K562 (cell line): ENCODE measurements around the gene TRIM36. TPM values are rescaled to one million over a fixed set of nuclear protein-coding genes. Genes with fewer than 3 reads are reported as not detected.

Source experiments
- ATAC-seq: fragments of 200-7000 bp; cut with Tn5 transposase; 3 replicates; pipeline ENCODE4 v1.9.1; 2020; ENCODE audit warnings: moderate library complexity
- BruUV-seq: library from RNA; stranded (reverse); fragments of 400-500 nt; replicated peaks from 2 replicates; lab custom pipeline; 2021; lab: Mats Ljungman, UMichigan
- CTCF ChIA-PET: fragments of 300-600 bp; formaldehyde crosslinking; extraction: SDS; loops from one replicate; lab custom pipeline; 2021; ENCODE audit warnings: low intra/inter-chr PET ratio; lab: Yijun Ruan, JAX
- POLR2A ChIA-PET: fragments of 300-600, 350-650 bp; sonication (Branson Sonifier 250); formaldehyde crosslinking; extraction: SDS; loops from one replicate; lab custom pipeline; 2021; ENCODE audit warnings: antibody characterized with exemption, inconsistent platforms; lab: Yijun Ruan, JAX
- DNase-seq, 4 experiments: peaks; one replicate each; pipeline versions ENCODE4 v3.0.0 to v3.0.0-alpha.2; 2011 to 2018; ENCODE audit warnings: low spot score in 3 of 4, mixed read lengths in 3 of 4; ENCODE audit errors: extremely low read depth in 1 of 4
- FAIRE-seq: peaks from 2 replicates; lab custom pipeline; 2011; peaks lifted over from hg19 to GRCh38; lab: Jason Lieb, UNC
- H2AFZ ChIP-seq: 2 replicates; pipeline ENCODE4 v1.6.0; 2011; ENCODE audit warnings: low read depth, low read length, control low read depth, inconsistent platforms
- H3K27ac ChIP-seq: fragments of 200-600 bp; 3 replicates; pipeline ENCODE4 v1.8.0; 2011; ENCODE audit warnings: low read depth, mild to moderate bottlenecking, control low read depth, inconsistent platforms, low read length, moderate library complexity, mixed read lengths; ENCODE audit errors: extremely low read depth
- H3K27me3 ChIP-seq, 2 experiments: fragments of 300-600 bp in 1 of 2; 2 replicates in 1 of 2; 3 replicates in 1 of 2; pipeline versions ENCODE4 v1.6.0 to v1.8.0; 2011; ENCODE audit warnings: inconsistent platforms in 2 of 2, low read length in 2 of 2, mild to moderate bottlenecking in 1 of 2, mixed read lengths in 1 of 2, moderate library complexity in 1 of 2; ENCODE audit not compliant: control insufficient read depth in 2 of 2, insufficient read depth in 2 of 2
- H3K36me3 ChIP-seq: fragments of 300-600 bp; 3 replicates; pipeline ENCODE4 v1.8.0; 2011; ENCODE audit warnings: mild to moderate bottlenecking, low read length, inconsistent platforms; ENCODE audit not compliant: control insufficient read depth, insufficient read depth
- H3K4me1 ChIP-seq, 2 experiments: fragments of 200-600 bp in 1 of 2; replicated peaks in 1 of 2; 2 replicates in 1 of 2; 3 replicates in 1 of 2; pipeline versions ENCODE4 v1.5.1 to v1.8.0; 2011; ENCODE audit warnings: inconsistent platforms in 2 of 2, low read length in 2 of 2, mild to moderate bottlenecking in 1 of 2, mixed read lengths in 1 of 2, moderate library complexity in 1 of 2; ENCODE audit not compliant: control insufficient read depth in 2 of 2, insufficient read depth in 2 of 2
- H3K4me2 ChIP-seq: 2 replicates; pipeline ENCODE4 v1.6.1; 2011; ENCODE audit warnings: low read length, control low read depth, inconsistent platforms, mixed read lengths; ENCODE audit not compliant: insufficient read depth
- H3K4me3 ChIP-seq: fragments of 200-600 bp; sonication (generic), shearing (Covaris generic); 2 replicates; pipeline ENCODE4 v1.5.1; 2016; ENCODE audit warnings: control low read depth, inconsistent platforms
- H3K79me2 ChIP-seq: fragments of 200-600 bp; 3 replicates; pipeline ENCODE4 v1.8.0; 2011; ENCODE audit warnings: low read length, inconsistent platforms; ENCODE audit not compliant: control insufficient read depth, insufficient read depth
- H3K9ac ChIP-seq, 2 experiments: 2 replicates each; pipeline versions ENCODE4 v1.6.0 to v1.6.1; 2011; ENCODE audit warnings: low read depth in 2 of 2, low read length in 2 of 2, control low read depth in 1 of 2, inconsistent platforms in 1 of 2, mild to moderate bottlenecking in 1 of 2, mixed read lengths in 1 of 2; ENCODE audit not compliant: insufficient read depth in 1 of 2
- H3K9me1 ChIP-seq: one replicate; pipeline ENCODE4 v1.6.0; 2011; ENCODE audit warnings: inconsistent platforms, mild to moderate bottlenecking, low read length, moderate library complexity; ENCODE audit not compliant: control insufficient read depth, insufficient read depth
- H3K9me3 ChIP-seq: replicated peaks from 2 replicates; pipeline ENCODE4 v1.5.1; 2011; ENCODE audit warnings: low read depth, low read length, inconsistent platforms; ENCODE audit not compliant: control insufficient read depth, insufficient read depth
- H4K20me1 ChIP-seq: replicated peaks from 2 replicates; pipeline ENCODE4 v1.6.1; 2011; ENCODE audit warnings: low read length, inconsistent platforms, mixed read lengths; ENCODE audit not compliant: control insufficient read depth, insufficient read depth
- EWSR1 ChIP-seq: fragments of 450-650 bp; IDR thresholded peaks from 2 replicates; pipeline ENCODE4 v1.6.1; 2018; ENCODE audit warnings: borderline replicate concordance, mild to moderate bottlenecking, low read depth, moderate library complexity; ENCODE audit not compliant: partially characterized antibody
- FOS ChIP-seq: IDR thresholded peaks from 3 replicates; pipeline ENCODE4 v1.6.1; 2011; ENCODE audit not compliant: insufficient read length; ENCODE audit errors: extremely low read depth
- GTF2E2 ChIP-seq: fragments of 200-800 bp; sonication (Bioruptor generic); IDR thresholded peaks from 2 replicates; pipeline ENCODE4 v1.6.1; 2016; ENCODE audit warnings: missing genetic modification characterization, missing compliant biosample characterization
- HCFC1 ChIP-seq: IDR thresholded peaks from 2 replicates; pipeline ENCODE4 v1.6.1; 2012; ENCODE audit warnings: low read depth, low read length, improper control_type of control experiment
- KDM2B ChIP-seq: fragments of 250-450 bp; sonication (Bioruptor Pico); IDR thresholded peaks from 2 replicates; pipeline ENCODE4 v1.8.0; 2021; ENCODE audit warnings: mild to moderate bottlenecking, moderate library complexity
- KDM4B ChIP-seq, 2 experiments: fragments of 450-650 bp in 1 of 2; sonication (generic) in 1 of 2; IDR thresholded peaks; 2 replicates each; pipeline ENCODE4 v1.6.1; 2016 to 2017; ENCODE audit warnings: borderline replicate concordance in 2 of 2, antibody characterized with exemption in 1 of 2, low read depth in 1 of 2, mild to moderate bottlenecking in 1 of 2
- NKRF ChIP-seq: fragments of 450-650 bp; IDR thresholded peaks from 2 replicates; pipeline ENCODE4 v1.6.1; 2016; ENCODE audit warnings: borderline replicate concordance
- PML ChIP-seq: IDR thresholded peaks from 2 replicates; pipeline ENCODE4 v1.6.1; 2012; ENCODE audit warnings: low read length, inconsistent platforms
- SP1 ChIP-seq: sonication (generic); formaldehyde crosslinking; IDR thresholded peaks from 2 replicates; pipeline ENCODE4 v1.8.1; 2022; ENCODE audit warnings: mild to moderate bottlenecking, missing genetic modification reagents
- TFAM ChIP-seq: fragments of 250-450 bp; sonication (Bioruptor Pico); conservative IDR thresholded peaks from 2 replicates; pipeline ENCODE4 v1.5.0; 2021; ENCODE audit warnings: mild to moderate bottlenecking, moderate library complexity
- ZBED1 ChIP-seq: IDR thresholded peaks from 2 replicates; pipeline ENCODE4 v1.6.1; 2014
- ZNF23 ChIP-seq: fragments of 250-450 bp; sonication (Bioruptor Pico); IDR thresholded peaks from 2 replicates; pipeline ENCODE4 v1.4.0; 2020; ENCODE audit warnings: mild to moderate bottlenecking
- ZNF507 ChIP-seq: conservative IDR thresholded peaks from 2 replicates; pipeline ENCODE4 v1.6.1; 2017; ENCODE audit warnings: missing genetic modification characterization, missing compliant biosample characterization
- ZNF589 ChIP-seq: fragments of 200-800 bp; sonication (Bioruptor generic); IDR thresholded peaks from 2 replicates; pipeline ENCODE4 v1.6.1; 2016; ENCODE audit warnings: low read depth, missing genetic modification characterization, missing compliant biosample characterization
- ZNF644 ChIP-seq: fragments of 200-800 bp; sonication (Bioruptor generic); IDR thresholded peaks from 2 replicates; pipeline ENCODE4 v1.6.1; 2016; ENCODE audit warnings: low read depth, missing genetic modification characterization, missing compliant biosample characterization
- ZNF655 ChIP-seq: fragments of 250-450 bp; sonication (Bioruptor Pico); IDR thresholded peaks from 2 replicates; pipeline ENCODE4 v1.5.0; 2021
- ZNF75A ChIP-seq: fragments of 450-650 bp; formaldehyde crosslinking; IDR thresholded peaks from 2 replicates; pipeline ENCODE4 v1.4.0; 2020; ENCODE audit warnings: mild to moderate bottlenecking
- WGBS: fragments of 100-300 bp; shearing (Covaris generic); methylation state at CpG from one replicate; pipeline ENCODE4 v1.1.6; 2016; ENCODE audit warnings: low coverage, mixed read lengths; ENCODE audit not compliant: insufficient coverage; ENCODE audit errors: missing lambda C conversion rate; 5-methylcytosine and 5-hydroxymethylcytosine counted together
- in situ Hi-C: fragments of 300-500 bp; cut with MboI; formaldehyde crosslinking; loops from 4 replicates; pipeline ENCODE4 v1.15.0; 2018; ENCODE audit warnings: inconsistent platforms, mixed read lengths
- intact Hi-C: fragments of 100-400 bp; cut with micrococcal nuclease; formaldehyde crosslinking; loops from 2 replicates; pipeline ENCODE4 v1.14.2; 2022
- polyA plus RNA-seq, 8 experiments: library from polyadenylated mRNA; depleted of rRNA in 4 of 8; stranded (reverse) in 5 of 8; unstranded in 3 of 8; fragments of >200 nt; fragmentation: Nextera tagmentation in 2 of 8; fragmentation: Illumina TruSeq in 1 of 8; extraction: Ambion mirVana in 2 of 8; extraction: Trizol in 1 of 8; gene quantifications; 2 replicates each; pipeline versions ENCODE4 v1.2.1 to v1.2.3, GENCODE V29; 2011 to 2014; ENCODE audit warnings: inconsistent platforms in 1 of 8, missing spikeins in 1 of 8
- total RNA-seq, 7 experiments: library from RNA; depleted of rRNA in 6 of 7; stranded (reverse); fragments of >200 nt in 6 of 7; fragmentation: Illumina TruSeq in 2 of 7; extraction: Trizol in 2 of 7; gene quantifications; 2 replicates each; pipeline versions ENCODE4 v1.2.1 to v1.2.3, GENCODE V29; 2011 to 2021; ENCODE audit warnings: low replicate concordance in 1 of 7

The TRIM36 gene
- total and polyA plus RNA-seq, 9 of the 15 experiments (the other 6 are each of a cell fraction or from before 2014, with no cell fraction given) = 0.10 to 0.71 (median 0.31) TPM

GRCh38 chr5:115150512-115150911 lies 19.2 kb downstream of the TRIM36 start (continued):
- TF ChIP-seq ZNF23 (CRISPR knock-in tag) (no peak), GTF2E2 (tag) (no peak), FOS (no peak), TFAM (CRISPR knock-in tag) (no peak), PML (no peak), ZNF507 (tag) (no peak), HCFC1 (no peak), ZBED1 (no peak), EWSR1 (no peak), ZNF655 (CRISPR knock-in tag) (no peak), SP1 (CRISPR knock-in tag) (no peak)

- no peak overlapping the region for H3K4me2 ChIP-seq
- H3K4me3 ChIP-seq = no peak overlapping the region
- H3K27me3 ChIP-seq = no peaks in the 10 kb centered on the region
- H3K9me1 ChIP-seq = no peaks in the 10 kb centered on the region
- ATAC-seq (no peak), DNase-seq (no peak), FAIRE-seq (no peak)
- POLR2A ChIA-PET = no interaction called here
- no peak overlapping the region for H2AFZ ChIP-seq
- TF ChIP-seq ZNF644 = no peak
- no peak for TF ChIP-seq KDM4B (IDR thresholded peaks at IDR 0.05; ENCODE audit: borderline replicate concordance in 2 of 2, low read depth in 1 of 2)
- no peak for TF ChIP-seq NKRF
- TF ChIP-seq ZNF589 (CRISPR knock-in tag) = no peak
- TF ChIP-seq ZNF75A (CRISPR knock-in tag) = no peak
- no peak for TF ChIP-seq KDM2B (CRISPR knock-in tag)
- H4K20me1 ChIP-seq = no peaks in the 10 kb centered on the region
- no TSS peak for BruUV-seq
- no peak overlapping the region for H3K9ac ChIP-seq
- no peaks in the 10 kb centered on the region for H3K9me3 ChIP-seq
- no peaks in the 10 kb centered on the region for H3K36me3 ChIP-seq
- no peaks in the 10 kb centered on the region for H3K4me1 ChIP-seq
- H3K79me2 ChIP-seq = no peaks in the 10 kb centered on the region
- intact Hi-C loops (no loop called here), in situ Hi-C loops (no loop called here)
- H3K27ac ChIP-seq = no peak overlapping the region
- WGBS = 0% methylated on average over 5 of the region's 5 CpGs
- CTCF ChIA-PET = no interaction called here
Measured at GRCh38 chr5:115147052-115147451, 22.7 kb downstream of the TRIM36 start.
